Skeletal muscle tissue (tissue), 4 donors: ENCODE data around the gene C1orf53. TPM values are rescaled to one million over a fixed set of nuclear protein-coding genes. Genes with fewer than 3 reads are reported as not detected.
"Not testable (repeated sequence)": the region's sequence is repeated elsewhere in the genome, so short reads cannot be mapped to it uniquely, and the experiment has no call there.

Source experiments
- H3K27ac ChIP-seq: one replicate; pipeline ENCODE4 v1.7.0; 2013; ENCODE audit warnings: mild to moderate bottlenecking, low read depth, low read length, inconsistent platforms
- H3K27me3 ChIP-seq, 3 donors: one replicate each; pipeline ENCODE4 v1.7.0; 2013; ENCODE audit warnings: low read length in 3 of 3; ENCODE audit not compliant: control insufficient read depth in 3 of 3, insufficient read depth in 3 of 3
- H3K36me3 ChIP-seq, 3 donors: one replicate each; pipeline ENCODE4 v1.7.0; 2013; ENCODE audit warnings: low read length in 3 of 3; ENCODE audit not compliant: control insufficient read depth in 3 of 3, insufficient read depth in 3 of 3
- H3K4me1 ChIP-seq, 3 donors: one replicate each; pipeline ENCODE4 v1.7.0; 2013; ENCODE audit warnings: low read length in 3 of 3, mild to moderate bottlenecking in 3 of 3; ENCODE audit not compliant: control insufficient read depth in 3 of 3, insufficient read depth in 3 of 3
- H3K4me3 ChIP-seq, 3 donors: one replicate each; pipeline ENCODE4 v1.7.0; 2013; ENCODE audit warnings: low read length in 3 of 3
- H3K9ac ChIP-seq, 3 donors: one replicate each; pipeline ENCODE4 v1.7.0; 2013; ENCODE audit warnings: low read length in 3 of 3, mild to moderate bottlenecking in 3 of 3, moderate library complexity in 2 of 3, low read depth in 1 of 3
- H3K9me3 ChIP-seq, 3 donors: one replicate each; pipeline ENCODE4 v1.7.0; 2013; ENCODE audit warnings: low read length in 3 of 3; ENCODE audit not compliant: control insufficient read depth in 3 of 3
- total RNA-seq: library from RNA; depleted of rRNA; stranded (reverse); fragments of >200 nt; gene quantifications from one replicate; pipeline ENCODE4 v1.2.3, GENCODE V29; 2014
- donor health status: Osteomylitis.

The C1orf53 gene
- total RNA-seq, 1 donor from 2014 or later: not detected

- H3K4me3 ChIP-seq, H3K27me3 ChIP-seq, H3K36me3 ChIP-seq, H3K27ac ChIP-seq, H3K9ac ChIP-seq, H3K9me3 ChIP-seq, H3K4me1 ChIP-seq: not testable (repeated sequence)
Measured at GRCh38 chr1:197953472-197953871, 51.0 kb downstream of the C1orf53 start.

- Histone ChIP-seq H3K9me3 (no peaks in the 10 kb centered on the region), H3K36me3 (no peaks in the 10 kb centered on the region), H3K4me3 (no peak overlapping the region), H3K27me3 (no peaks in the 10 kb centered on the region), H3K4me1 (no peaks in the 10 kb centered on the region), H3K9ac (no peak overlapping the region), H3K27ac (no peak overlapping the region)
Measured at GRCh38 chr1:197954718-197955418, 52.4 kb downstream of the C1orf53 start.

- no peaks in the 10 kb centered on the region for H3K27me3 ChIP-seq
- no peaks in the 10 kb centered on the region for H3K4me1 ChIP-seq
- no peak overlapping the region for H3K27ac ChIP-seq
- H3K9me3 ChIP-seq: no peaks in the 10 kb centered on the region
- H3K4me3 ChIP-seq: no peak overlapping the region
- H3K36me3 ChIP-seq: no peaks in the 10 kb centered on the region
- H3K9ac ChIP-seq: no peak overlapping the region
Measured at GRCh38 chr1:197955486-197956394, 53.3 kb downstream of the C1orf53 start.

Other genes with a start within 250 kb of the C1orf53 start
- 13.0 TPM for gene DENND1B, start 127.2 kb upstream of the C1orf53 start, total RNA-seq
- 0.52 TPM for gene LHX9, start 14.7 kb downstream of the C1orf53 start, total RNA-seq